ENCODE results near the gene UBXN2A. TPM values are rescaled to one million over a fixed set of nuclear protein-coding genes. Genes with fewer than 3 reads are reported as not detected.

UBXN2A gene
- total and polyA plus RNA-seq, 10 of the 15 experiments (the other 5 are each of a cell fraction or from before 2014, with no cell fraction given), result 3.7 to 23.5 (median 14.6) TPM

GRCh38 chr2:23916727-23917405, 23.4 kb upstream of the UBXN2A start:
- Histone ChIP-seq H3K9ac (ENCODE audit: control insufficient read depth, insufficient read depth, low read length) (peak overlapping the region; percentile 21; the same call in 1 of the 2 replicates), H4K20me1 (ENCODE audit: control insufficient read depth, insufficient read depth) (no peaks in the 10 kb centered on the region), H2AFZ (ENCODE audit: control insufficient read depth, low read depth, low read length) (no peak overlapping the region), H3K27ac (ENCODE audit: control insufficient read depth, insufficient read depth) (peak overlapping the region; percentile 46), H3K79me2 (ENCODE audit: control insufficient read depth, insufficient read depth, low read length) (peaks cover 88% of the 10 kb centered on the region), H3K36me3 (ENCODE audit: control insufficient read depth in 2 of 2, insufficient read depth in 2 of 2, low read length in 1 of 2) (no peaks in the 10 kb centered on the region; a peak in 1 of 4 replicates), H3K9me3 (replicated peaks; ENCODE audit: control insufficient read depth, insufficient read depth, low read length) (no peaks in the 10 kb centered on the region), H3K4me2 (ENCODE audit: control insufficient read depth, insufficient read depth) (peak overlapping the region; percentile 60), H3K4me3 (0 out of 2 replicates have a peak overlapping the region, but pooled peaks have one; percentile 3), H3K4me1 (ENCODE audit: control insufficient read depth, insufficient read depth, low read length) (peaks cover 7% of the 10 kb centered on the region), H3K27me3 (replicated peaks in 1 of 2; ENCODE audit: control insufficient read depth in 2 of 2, insufficient read depth in 2 of 2, low read length in 1 of 2) (no peaks in the 10 kb centered on the region)
- 98% methylated on average over 3 of the region's 3 CpGs for WGBS (ENCODE audit: insufficient coverage, insufficient replicate concordance, low lambda C conversion rate, missing lambda C conversion rate)
- RAD21 ChIA-PET (ENCODE audit: unreplicated experiment), result no interaction called here
- POLR2A ChIA-PET, result no interaction called here
- FAIRE-seq (peak; percentile 56), DNase-seq (ENCODE audit: low read depth, low spot score) (no peak), ATAC-seq (peak; percentile 69)
- SMC1A ChIA-PET (ENCODE audit: uncharacterized antibody, unreplicated experiment), result interaction anchor here (0.9 kb wide), 1 partner anchor 10 kb away, joined by 3 read pairs; the partner anchor contains the start of gene ATAD2B
- TF ChIP-seq BCL11A (IDR thresholded peaks at IDR 0.05; ENCODE audit: low read depth, low read length) (no peak), ZNF24 (IDR thresholded peaks at IDR 0.05) (peak; percentile 79), NKRF (conservative IDR thresholded peaks at IDR 0.05) (no peak), RUNX3 (IDR thresholded peaks at IDR 0.05; ENCODE audit: low read length) (peak; percentile 36; the same call in 1 of the 2 replicates), KAT2A (conservative IDR thresholded peaks at IDR 0.05; ENCODE audit: control insufficient read depth, low read depth, low read length) (no peak), HSF1 (IDR thresholded peaks at IDR 0.05; ENCODE audit: low read depth, low read length) (no peak)
- no TSS peak for BruUV-seq (replicated peaks)
- CTCF ChIA-PET, result no interaction called here
- in situ Hi-C loops (cut with MboI), result no loop called here
- intact Hi-C loops (cut with micrococcal nuclease; ENCODE audit: unreplicated experiment), result no loop called here
